Osteocyte (in vitro differentiated cells): ENCODE measurements around the gene CCDC106. TPM values are rescaled to one million over a fixed set of nuclear protein-coding genes. Genes with fewer than 3 reads are reported as not detected.

Source experiments
- DNase-seq: peaks from one replicate; pipeline ENCODE4 v3.0.0; 2021; ENCODE audit warnings: mixed read lengths; ENCODE audit not compliant: unreplicated experiment; ENCODE audit errors: extremely low spot score
- H3K27ac Mint-ChIP-seq: one replicate; pipeline ENCODE4 v1.8.0; 2021; ENCODE audit warnings: mild to moderate bottlenecking, mixed read lengths; ENCODE audit not compliant: unreplicated experiment
- H3K27me3 Mint-ChIP-seq: one replicate; pipeline ENCODE4 v1.8.0; 2021; ENCODE audit warnings: mixed read lengths; ENCODE audit not compliant: unreplicated experiment
- H3K36me3 Mint-ChIP-seq: one replicate; pipeline ENCODE4 v1.8.0; 2021; ENCODE audit warnings: mixed read lengths; ENCODE audit not compliant: unreplicated experiment
- H3K4me1 Mint-ChIP-seq: one replicate; pipeline ENCODE4 v1.8.0; 2021; ENCODE audit warnings: mixed read lengths; ENCODE audit not compliant: unreplicated experiment
- H3K4me3 Mint-ChIP-seq: one replicate; pipeline ENCODE4 v1.8.0; 2021; ENCODE audit warnings: mild to moderate bottlenecking, moderate library complexity, mixed read lengths; ENCODE audit not compliant: unreplicated experiment
- H3K9me3 Mint-ChIP-seq: one replicate; pipeline ENCODE4 v1.8.0; 2021; ENCODE audit warnings: mixed read lengths; ENCODE audit not compliant: unreplicated experiment
- CTCF ChIP-seq: fragments of 200-600 bp; sonication (generic); IDR thresholded peaks from 2 replicates; pipeline ENCODE4 v1.5.0; 2021; ENCODE audit warnings: antibody characterized with exemption, mild to moderate bottlenecking, moderate library complexity
- total RNA-seq: library from RNA; stranded (reverse); gene quantifications from 2 replicates; pipeline ENCODE4 v1.2.1, GENCODE V29; 2021

Gene CCDC106
- total RNA-seq, 1 donor from 2014 or later: 25.9 TPM

GRCh38 chr19:55663846-55664536, 16.0 kb downstream of the CCDC106 start:
- H3K9me3 Mint-ChIP-seq: no peaks in the 10 kb centered on the region
- peaks cover 7% of the 10 kb centered on the region for H3K4me1 Mint-ChIP-seq
- no peaks in the 10 kb centered on the region for H3K27me3 Mint-ChIP-seq
- peaks cover 35% of the 10 kb centered on the region for H3K36me3 Mint-ChIP-seq
- H3K27ac Mint-ChIP-seq: no peak overlapping the region
- no peak for TF ChIP-seq CTCF
- no peak for DNase-seq
- H3K4me3 Mint-ChIP-seq: no peak overlapping the region

GRCh38 chr19:55666343-55667005, 18.5 kb downstream of the CCDC106 start:
- H3K27me3 Mint-ChIP-seq: no peaks in the 10 kb centered on the region
- peaks cover 40% of the 10 kb centered on the region for H3K36me3 Mint-ChIP-seq
- peaks cover 6% of the 10 kb centered on the region for H3K4me1 Mint-ChIP-seq
- no peak for TF ChIP-seq CTCF
- H3K9me3 Mint-ChIP-seq: no peaks in the 10 kb centered on the region
- DNase-seq: no peak
- H3K4me3 Mint-ChIP-seq: no peak overlapping the region
- no peak overlapping the region for H3K27ac Mint-ChIP-seq

- no peak for DNase-seq
These were observed 19.0 kb downstream of the CCDC106 start for GRCh38 chr19:55667006-55667381.

DNA sequence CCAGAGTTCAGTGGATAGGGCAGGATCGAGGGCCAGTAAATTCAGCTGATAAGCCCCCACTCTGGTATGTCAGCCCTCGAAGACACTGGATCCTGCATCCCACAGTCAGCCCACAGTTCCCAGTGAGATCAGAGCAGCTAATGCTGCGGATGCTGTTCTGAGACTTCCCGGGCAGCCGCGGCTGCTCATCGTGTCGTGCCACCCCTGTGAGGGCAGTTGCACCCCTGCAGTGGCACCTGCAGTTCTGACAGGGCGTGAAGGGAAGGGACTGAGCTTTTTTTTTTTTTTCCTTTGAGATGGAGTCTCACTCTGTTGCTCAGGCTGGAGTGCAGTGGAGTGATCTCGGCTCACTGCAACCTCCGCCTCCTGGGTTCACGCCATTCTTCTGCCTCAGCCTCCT, 19.5 kb downstream of the CCDC106 start:
- TF ChIP-seq CTCF: no peak
- H3K36me3 Mint-ChIP-seq: peaks cover 36% of the 10 kb centered on the region

More at GRCh38 chr19:55667006-55667381, 19.0 kb downstream of the CCDC106 start:
- Mint-ChIP-seq H3K9me3 (no peaks in the 10 kb centered on the region), H3K27me3 (no peaks in the 10 kb centered on the region), H3K27ac (no peak overlapping the region), H3K36me3 (peaks cover 38% of the 10 kb centered on the region), H3K4me1 (peaks cover 9% of the 10 kb centered on the region), H3K4me3 (no peak overlapping the region)
- no peak for TF ChIP-seq CTCF

GRCh38 chr19:55667958-55668357, 19.9 kb downstream of the CCDC106 start:
- Mint-ChIP-seq H3K36me3 (peaks cover 33% of the 10 kb centered on the region), H3K4me3 (no peak overlapping the region), H3K27me3 (no peaks in the 10 kb centered on the region), H3K27ac (no peak overlapping the region), H3K9me3 (no peaks in the 10 kb centered on the region), H3K4me1 (peaks cover 12% of the 10 kb centered on the region)
- no peak for DNase-seq
- no peak for TF ChIP-seq CTCF

More for the DNA sequence above, 19.5 kb downstream of the CCDC106 start:
- Mint-ChIP-seq H3K27ac (no peak overlapping the region), H3K4me1 (peaks cover 12% of the 10 kb centered on the region), H3K27me3 (no peaks in the 10 kb centered on the region), H3K4me3 (no peak overlapping the region), H3K9me3 (no peaks in the 10 kb centered on the region)
- DNase-seq: no peak
